ENCODE data around the gene NDUFS5.
A peak's percentile ranks its signal among the peaks of the same experiment; 100 is the strongest.

The NDUFS5 gene

GRCh38 chr1:39026866-39027507, 837 bp downstream of the NDUFS5 start:
- Histone ChIP-seq H3K9ac (peak overlapping the region; percentile 85 to 97 (median 93)), H3K4me2 (peak overlapping the region; percentile 75 to 92 (median 85)), H3K27me3 (no peaks in the 10 kb centered on the region), H3K9me3 (replicated peaks in 1 of 11) (peaks cover 4 to 11% (median 7%) of the 10 kb centered on the region in 11 experiments; a peak in 10 of 22 replicates), H3K36me3 (peaks cover 34 to 40% (median 39%) of the 10 kb centered on the region in 11 experiments), H3K4me1 (peaks cover 15 to 34% (median 27%) of the 10 kb centered on the region in 10 experiments), H3K27ac (peak overlapping the region; percentile 77 to 96 (median 93)), H4K20me1 (peaks cover 0 to 28% (median 11%) of the 10 kb centered on the region in 11 experiments; a peak in 13 of 22 replicates), H3K4me3 (peak overlapping the region; percentile 70 to 89 (median 84))
- no peak for TF ChIP-seq Cebpa-rat (IDR thresholded peaks at IDR 0.05)

GRCh38 chr1:39034114-39034654, 8.0 kb downstream of the NDUFS5 start:
- Histone ChIP-seq H3K4me1 (peaks cover 3 to 26% (median 16%) of the 10 kb centered on the region in 10 experiments; a peak in 14 of 20 replicates), H3K36me3 (peaks cover 83 to 95% (median 92%) of the 10 kb centered on the region in 11 experiments), H4K20me1 (peaks cover 0 to 33% (median 18%) of the 10 kb centered on the region in 11 experiments; a peak in 13 of 22 replicates), H3K4me3 (no peak overlapping the region), H3K27ac (peak overlapping the region in 10 of 11 experiments; percentile 4 to 58 (median 40); a peak in 12 of 22 replicates), H3K4me2 (peak overlapping the region; percentile 13 to 56 (median 39); a peak in 17 of 22 replicates), H3K9ac (peak overlapping the region in 10 of 11 experiments; percentile 20 to 47 (median 34); a peak in 11 of 22 replicates), H3K9me3 (replicated peaks in 1 of 11) (no peaks in the 10 kb centered on the region), H3K27me3 (no peaks in the 10 kb centered on the region)
- no peak for TF ChIP-seq Cebpa-rat (IDR thresholded peaks at IDR 0.05)

- Histone ChIP-seq H3K27me3 (no peaks in the 10 kb centered on the region), H4K20me1 (peaks cover 0 to 16% (median 12%) of the 10 kb centered on the region in 11 experiments; a peak in 9 of 22 replicates), H3K4me2 (no peak overlapping the region), H3K4me3 (no peak overlapping the region), H3K27ac (no peak overlapping the region; a peak in 1 of 22 replicates), H3K9me3 (replicated peaks in 1 of 11) (no peaks in the 10 kb centered on the region), H3K4me1 (peaks cover 3 to 21% (median 12%) of the 10 kb centered on the region in 10 experiments; a peak in 12 of 20 replicates), H3K36me3 (peaks cover 59 to 86% (median 81%) of the 10 kb centered on the region in 11 experiments), H3K9ac (no peak overlapping the region)
- TF ChIP-seq Cebpa-rat (IDR thresholded peaks at IDR 0.05) = no peak
Measured at GRCh38 chr1:39036678-39037077, 10.5 kb downstream of the NDUFS5 start.

GRCh38 chr1:39043513-39043912, 17.4 kb downstream of the NDUFS5 start:
- H3K4me2 ChIP-seq = peak overlapping the region; percentile 48 to 81 (median 70)
- no peak for TF ChIP-seq Cebpa-rat (IDR thresholded peaks at IDR 0.05)

GRCh38 chr1:39044762-39045161, 18.6 kb downstream of the NDUFS5 start:
- peaks cover 52 to 63% (median 61%) of the 10 kb centered on the region in 10 experiments for H3K4me1 ChIP-seq
- no peaks in the 10 kb centered on the region for H3K9me3 ChIP-seq (replicated peaks in 1 of 11)
- peaks cover 0 to 34% (median 26%) of the 10 kb centered on the region in 11 experiments; a peak in 13 of 22 replicates for H3K36me3 ChIP-seq
- no peak overlapping the region for H3K4me3 ChIP-seq
- H3K27me3 ChIP-seq = no peaks in the 10 kb centered on the region
- H3K4me2 ChIP-seq = peak overlapping the region in 8 of 11 experiments; percentile 32 to 81 (median 72); a peak in 13 of 22 replicates
- TF ChIP-seq Cebpa-rat (IDR thresholded peaks at IDR 0.05) = no peak
- H4K20me1 ChIP-seq = peaks cover 0 to 15% (median 0%) of the 10 kb centered on the region in 11 experiments; a peak in 4 of 22 replicates
- H3K27ac ChIP-seq = peak overlapping the region in 10 of 11 experiments; percentile 14 to 85 (median 73); a peak in 17 of 22 replicates
- H3K9ac ChIP-seq = no peak overlapping the region

More at GRCh38 chr1:39043513-39043912, 17.4 kb downstream of the NDUFS5 start:
- H3K36me3 ChIP-seq = peaks cover 3 to 36% (median 29%) of the 10 kb centered on the region in 11 experiments; a peak in 17 of 22 replicates
- peak overlapping the region; percentile 56 to 85 (median 74) for H3K27ac ChIP-seq
- H3K4me1 ChIP-seq = peaks cover 39 to 53% (median 48%) of the 10 kb centered on the region in 10 experiments
- peaks cover 0 to 15% (median 0%) of the 10 kb centered on the region in 11 experiments; a peak in 4 of 22 replicates for H4K20me1 ChIP-seq
- H3K9ac ChIP-seq = peak overlapping the region in 3 of 11 experiments; percentile 55 to 58 (median 57); a peak in 4 of 22 replicates
- H3K9me3 ChIP-seq (replicated peaks in 1 of 11) = no peaks in the 10 kb centered on the region
- H3K27me3 ChIP-seq = no peaks in the 10 kb centered on the region
- H3K4me3 ChIP-seq = no peak overlapping the region

GRCh38 chr1:39045231-39045630, 19.1 kb downstream of the NDUFS5 start:
- Histone ChIP-seq H3K27ac (peak overlapping the region in 7 of 11 experiments; percentile 11 to 85 (median 47); a peak in 4 of 22 replicates), H4K20me1 (peaks cover 0 to 15% (median 0%) of the 10 kb centered on the region in 11 experiments; a peak in 4 of 22 replicates), H3K9me3 (replicated peaks in 1 of 11) (no peaks in the 10 kb centered on the region), H3K4me3 (no peak overlapping the region), H3K4me2 (peak overlapping the region in 7 of 11 experiments; percentile 32 to 81 (median 76); a peak in 11 of 22 replicates), H3K36me3 (peaks cover 0 to 33% (median 25%) of the 10 kb centered on the region in 11 experiments; a peak in 13 of 22 replicates), H3K9ac (no peak overlapping the region), H3K27me3 (no peaks in the 10 kb centered on the region), H3K4me1 (peaks cover 56 to 68% (median 65%) of the 10 kb centered on the region in 10 experiments)
- no peak for TF ChIP-seq Cebpa-rat (IDR thresholded peaks at IDR 0.05)

GRCh38 chr1:39046613-39047210, 20.6 kb downstream of the NDUFS5 start:
- Histone ChIP-seq H3K4me3 (peak overlapping the region in 3 of 10 experiments; percentile 7 to 30 (median 27); a peak in 4 of 20 replicates), H3K36me3 (peaks cover 0 to 23% (median 12%) of the 10 kb centered on the region in 11 experiments; a peak in 12 of 22 replicates), H4K20me1 (peaks cover 0 to 15% (median 0%) of the 10 kb centered on the region in 11 experiments; a peak in 4 of 22 replicates), H3K27me3 (no peaks in the 10 kb centered on the region), H3K27ac (peak overlapping the region in 10 of 11 experiments; percentile 59 to 96 (median 88); a peak in 20 of 22 replicates), H3K9ac (peak overlapping the region in 10 of 11 experiments; percentile 29 to 80 (median 74); a peak in 18 of 22 replicates), H3K4me1 (peaks cover 67 to 83% (median 79%) of the 10 kb centered on the region in 10 experiments), H3K9me3 (replicated peaks in 1 of 11) (no peaks in the 10 kb centered on the region), H3K4me2 (peak overlapping the region; percentile 58 to 92 (median 84))
- TF ChIP-seq Cebpa-rat (IDR thresholded peaks at IDR 0.05) = no peak

Data from BLaER1 treated with 17β-estradiol and CSF1 and Interleukin-3, amounts not matched to agents 10 nM and 100 nM (cell line).